ENCODE data around the gene PDE7B.

- TF ChIP-seq POLR2A (IDR thresholded peaks at IDR 0.05; ENCODE audit: low read depth, low read length), result no peak
- TF ChIP-seq CHD1 (IDR thresholded peaks at IDR 0.05; ENCODE audit: low read depth, low read length), result no peak
- TF ChIP-seq CTCF (conservative IDR thresholded peaks at IDR 0.05; ENCODE audit: low read depth, low read length), result no peak
- no peak for TF ChIP-seq RAD21 (IDR thresholded peaks at IDR 0.05; ENCODE audit: low read length)
- no peak for TF ChIP-seq RFX5 (IDR thresholded peaks at IDR 0.05; ENCODE audit: low read depth, low read length)
- no peak for TF ChIP-seq MXI1 (IDR thresholded peaks at IDR 0.05; ENCODE audit: borderline replicate concordance, low read depth, low read length)
- no peak for TF ChIP-seq SMC3 (IDR thresholded peaks at IDR 0.05; ENCODE audit: low read depth, low read length)
- no peak for TF ChIP-seq USF2 (IDR thresholded peaks at IDR 0.05; ENCODE audit: low read depth, low read length)
- no peak for TF ChIP-seq MAFK (IDR thresholded peaks at IDR 0.05; ENCODE audit: low read depth, low read length)
- TF ChIP-seq ELK1 (IDR thresholded peaks at IDR 0.05; ENCODE audit: borderline replicate concordance, low read depth, low read length), result no peak
Observed at GRCh38 chr6:135974426-135974825, 122.9 kb downstream of the PDE7B start.
